Myocyte (in vitro differentiated cells): ENCODE measurements around the gene CD96. TPM values are rescaled to one million over a fixed set of nuclear protein-coding genes. Genes with fewer than 3 reads are reported as not detected.
"Not testable (repeated sequence)": the region's sequence is repeated elsewhere in the genome, so short reads cannot be mapped to it uniquely, and the experiment has no call there.

Experiments
- DNase-seq: peaks from one replicate; pipeline ENCODE4 v3.0.0-alpha.2; 2012; ENCODE audit warnings: low read depth
- polyA plus RNA-seq: library from polyadenylated mRNA; unstranded; fragments of >200 nt; gene quantifications from one replicate; pipeline ENCODE4 v1.2.1, GENCODE V29; 2012; ENCODE audit warnings: missing spikeins
- total RNA-seq: library from RNA; depleted of rRNA; stranded (reverse); fragments of >200 nt; gene quantifications from 2 replicates; pipeline ENCODE4 v1.2.3, GENCODE V29; 2014

The CD96 gene
- total RNA-seq = 0.08 TPM in 1 of 2 replicates, not detected in the other
- 0.14 TPM for polyA plus RNA-seq

- no peak for DNase-seq
Observed at GRCh38 chr3:111541911-111542483, at the start of gene CD96. Gene CD96 (plus strand): TSS chr3:111542197. CDS start chr3:111542249, 52 bp downstream.

DNA sequence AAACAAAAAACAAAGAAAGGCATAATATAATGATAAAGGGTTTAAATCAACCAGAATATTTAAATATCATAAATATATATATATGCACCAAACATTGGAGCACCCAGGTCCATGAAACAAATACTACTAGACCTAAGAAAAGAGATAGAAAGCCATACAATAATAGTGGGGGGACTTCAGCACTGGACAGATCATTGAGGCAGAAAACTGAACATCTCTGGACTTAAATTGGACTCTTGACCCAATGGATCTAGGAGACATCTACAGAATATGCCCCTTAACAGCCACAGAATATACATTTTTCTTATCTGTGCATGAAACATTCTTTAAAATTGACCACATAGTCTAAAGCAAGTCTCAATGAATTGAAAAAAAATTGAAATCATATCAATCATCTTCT is 48.7 kb upstream of the CD96 start:
- no peak for DNase-seq

DNA sequence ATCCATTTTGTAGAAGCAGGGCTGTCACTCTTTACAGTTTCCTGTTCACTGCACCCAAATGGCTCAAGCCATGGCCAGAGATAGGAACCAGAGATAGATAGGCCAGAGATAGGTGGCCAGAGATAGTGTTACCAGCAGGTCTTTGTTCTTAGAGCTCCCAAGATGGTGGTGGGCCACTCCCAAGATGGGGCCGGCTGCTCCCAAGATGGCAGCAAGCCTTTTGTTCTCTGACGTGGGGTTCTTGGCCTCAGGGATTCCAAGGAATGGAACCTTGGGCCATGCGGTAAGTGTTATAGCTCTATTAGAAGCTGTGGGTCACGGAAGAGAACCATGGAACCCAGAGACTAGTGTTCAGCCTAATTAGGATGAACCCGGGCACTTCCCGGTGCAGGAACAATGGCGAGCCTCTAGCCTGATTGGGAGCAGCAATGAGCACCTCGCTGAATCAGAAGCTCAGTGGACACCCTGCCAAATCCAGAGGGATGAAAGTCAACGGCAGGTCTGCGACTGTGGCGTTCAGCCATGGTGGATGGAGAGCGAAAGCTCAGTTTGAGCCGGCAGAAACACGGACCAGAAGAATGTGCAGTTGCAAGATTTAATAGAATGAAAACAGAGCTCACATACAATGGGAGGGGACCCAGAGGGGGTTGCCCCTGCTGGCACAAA is 45.0 kb upstream of the CD96 start:
- DNase-seq = no peak

DNA sequence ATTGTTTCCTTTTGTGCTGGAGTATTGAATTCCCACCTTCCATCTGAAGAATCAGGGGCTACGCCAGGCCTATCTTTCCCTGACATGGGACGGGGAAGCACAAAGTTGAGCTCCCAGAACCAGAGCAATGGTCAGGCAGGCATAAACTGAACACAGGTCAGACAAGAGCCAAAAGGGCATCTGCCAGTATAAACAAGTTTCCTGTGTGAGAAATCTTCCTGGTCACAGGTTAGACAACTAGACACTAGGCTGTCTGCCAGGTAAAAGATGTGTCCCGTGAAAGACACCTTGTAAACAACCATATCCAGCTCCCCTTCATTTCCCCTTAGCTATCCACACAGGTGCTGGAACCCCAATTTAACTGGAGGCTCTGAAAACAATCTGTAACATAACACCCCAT is 44.0 kb upstream of the CD96 start:
- no peak for DNase-seq

DNA sequence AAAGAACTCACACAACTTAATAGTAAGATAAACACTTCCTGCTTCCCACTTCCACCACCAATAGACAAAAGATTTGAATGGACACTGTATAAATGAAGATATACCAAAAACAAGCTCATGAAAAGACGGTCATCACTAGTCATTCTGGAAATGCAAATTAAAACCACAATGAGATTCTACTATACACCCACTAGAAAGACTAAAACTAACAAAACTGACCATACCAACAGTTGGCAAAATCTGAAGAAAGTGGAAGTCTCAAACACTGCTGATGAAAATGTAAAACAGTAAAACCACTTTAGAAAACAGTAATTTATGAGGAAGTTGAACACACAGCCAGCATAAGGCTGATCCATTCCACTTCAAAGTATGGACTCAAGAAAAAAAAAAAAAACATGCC is 35.6 kb upstream of the CD96 start:
- no peak for DNase-seq

DNA sequence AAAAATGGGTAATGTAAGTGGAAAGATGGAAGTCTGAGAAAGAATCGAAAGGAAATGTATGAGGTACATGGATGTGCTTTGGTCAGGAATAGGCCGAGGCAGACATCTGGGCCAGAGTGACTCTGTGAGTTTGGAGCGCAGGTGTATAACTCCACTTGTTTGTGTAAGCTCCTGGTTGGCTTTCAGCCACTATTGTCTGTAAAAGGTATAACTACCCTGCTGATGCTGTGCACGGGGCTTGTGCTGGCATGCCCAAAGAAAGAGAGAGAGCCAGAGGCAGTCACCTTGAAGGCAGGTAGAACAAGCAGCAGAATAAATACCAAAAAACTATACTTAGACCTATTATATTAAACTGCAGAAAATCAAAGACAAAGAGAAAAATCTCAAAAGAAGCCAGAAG is 32.7 kb upstream of the CD96 start:
- DNase-seq = no peak

DNA sequence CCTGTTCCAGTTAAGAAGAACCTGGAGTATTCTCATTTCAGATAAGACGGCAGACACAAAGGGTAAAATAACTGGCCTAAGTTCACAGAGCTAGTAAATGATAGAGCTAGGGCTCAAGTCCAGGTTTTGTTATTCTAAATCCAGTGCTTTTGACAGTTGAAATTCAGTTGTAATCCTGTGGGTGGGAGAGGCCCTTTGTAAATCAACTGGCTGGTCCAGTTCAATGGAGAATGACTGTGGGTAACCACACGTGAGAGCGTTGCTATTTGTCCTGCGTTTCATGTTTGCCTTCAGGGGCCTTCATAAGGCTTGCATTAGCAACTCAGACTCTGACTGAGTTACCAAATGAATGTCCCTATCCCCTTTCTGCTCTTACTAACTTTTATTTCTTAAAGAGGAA is 24.2 kb upstream of the CD96 start:
- peak; percentile 33 for DNase-seq

DNA sequence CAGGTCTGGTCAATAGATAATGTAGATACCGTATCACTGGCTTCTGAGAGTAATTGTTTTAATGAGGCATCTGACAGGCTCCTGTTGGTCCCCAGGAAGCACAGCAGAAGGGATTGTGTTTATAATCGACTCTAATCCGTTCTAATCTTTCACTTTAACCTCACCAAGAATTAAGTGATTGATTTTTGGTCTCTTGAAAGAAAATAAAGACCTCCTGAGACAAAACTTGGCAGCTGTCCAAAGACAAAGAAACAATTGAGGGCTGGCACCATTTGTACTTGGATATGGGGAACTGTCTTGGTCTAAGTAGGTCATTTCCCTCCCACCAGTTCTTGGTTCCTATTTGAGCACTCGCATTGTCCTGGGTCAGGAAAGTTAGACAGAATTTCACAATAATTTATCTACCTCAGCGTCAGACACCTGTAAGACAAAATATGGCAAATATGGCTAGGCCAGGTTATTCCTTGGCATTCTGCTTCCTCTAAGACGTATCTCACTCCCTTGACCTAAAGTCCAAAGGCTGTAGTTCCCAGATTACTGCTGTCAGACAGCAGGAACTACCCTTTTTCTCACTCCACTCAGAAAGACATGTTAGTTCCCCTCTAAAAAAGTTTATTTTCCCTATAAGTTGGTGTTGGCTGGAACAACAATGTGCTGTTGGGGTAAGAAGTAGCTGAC is 22.7 kb upstream of the CD96 start:
- no peak for DNase-seq

DNA sequence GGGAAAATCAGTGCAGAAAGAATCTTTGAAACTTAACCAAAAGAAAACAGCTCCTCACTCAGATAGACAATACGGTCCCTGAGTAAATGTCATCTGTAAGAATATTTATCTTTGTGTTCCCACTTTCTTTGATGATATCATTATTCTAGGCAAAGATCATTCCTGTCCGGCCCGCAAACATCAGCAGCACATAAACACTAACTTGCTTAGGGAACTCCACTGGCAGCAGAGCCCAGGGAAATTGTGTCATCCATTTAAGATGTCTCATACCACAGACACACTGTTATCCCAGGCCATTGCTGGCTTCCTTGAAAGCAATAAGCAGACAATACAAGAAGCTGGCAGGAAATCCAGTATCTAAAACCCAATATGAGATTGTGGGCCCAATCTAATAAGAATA is 20.1 kb upstream of the CD96 start:
- no peak for DNase-seq

DNA sequence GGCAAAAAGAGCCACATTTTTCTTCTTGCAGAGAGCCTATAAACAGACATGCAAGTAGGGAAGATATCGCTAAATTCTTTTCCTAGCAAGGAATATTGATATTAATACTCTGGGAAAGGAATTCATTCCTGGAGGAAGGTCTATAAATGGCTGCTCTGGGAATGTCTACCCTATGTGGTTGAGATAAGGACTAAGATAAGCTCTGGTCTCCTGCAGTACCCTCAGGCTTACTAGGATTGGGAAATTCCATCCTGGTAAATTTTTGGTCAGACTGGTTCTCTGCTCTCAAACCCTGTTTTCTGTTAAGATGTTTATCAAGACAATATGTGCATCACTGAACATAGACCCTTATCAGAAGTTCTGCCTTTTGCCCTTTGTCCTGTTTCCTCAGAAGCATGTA is 17.5 kb upstream of the CD96 start:
- not testable (repeated sequence) for DNase-seq

DNA sequence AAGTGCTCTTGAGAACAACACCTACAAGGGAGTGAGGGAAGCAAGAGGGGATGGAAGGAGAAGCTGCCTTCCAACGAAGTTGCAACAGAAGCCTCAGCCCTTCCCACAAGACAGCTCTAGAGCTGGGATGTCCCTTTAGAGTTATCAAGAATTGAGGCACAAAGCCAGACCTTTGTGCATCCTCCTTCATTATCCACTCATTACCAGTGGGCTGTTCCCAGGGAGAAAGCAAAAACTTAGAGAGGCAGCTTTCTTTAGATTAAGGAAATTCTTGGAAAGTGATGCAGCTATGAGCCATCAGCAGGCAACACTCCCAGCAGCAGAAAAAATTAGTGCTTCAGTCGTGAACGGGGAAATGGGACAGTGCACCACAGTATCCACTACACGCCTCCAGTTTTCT is 10.6 kb upstream of the CD96 start:
- no peak for DNase-seq

DNA sequence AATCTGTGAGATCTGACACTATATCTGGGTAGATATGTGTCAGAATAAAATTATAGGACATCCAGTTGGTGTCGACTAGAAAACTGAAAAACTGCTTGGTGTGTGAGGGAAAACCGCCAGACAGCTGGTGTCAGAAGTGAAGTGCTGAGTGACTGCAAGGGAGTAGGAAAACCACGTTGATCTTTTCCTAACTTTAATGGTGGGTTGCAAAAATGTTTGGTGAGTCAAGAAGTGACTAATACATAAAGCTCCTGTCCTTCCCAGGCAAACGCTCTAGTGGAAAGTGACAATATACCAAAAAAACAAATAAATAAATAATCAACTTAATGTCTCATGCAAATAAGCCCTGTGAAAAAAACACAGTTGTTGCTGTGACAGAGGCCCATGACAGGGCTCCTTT is 7.3 kb upstream of the CD96 start:
- DNase-seq = peak; percentile 91

DNA sequence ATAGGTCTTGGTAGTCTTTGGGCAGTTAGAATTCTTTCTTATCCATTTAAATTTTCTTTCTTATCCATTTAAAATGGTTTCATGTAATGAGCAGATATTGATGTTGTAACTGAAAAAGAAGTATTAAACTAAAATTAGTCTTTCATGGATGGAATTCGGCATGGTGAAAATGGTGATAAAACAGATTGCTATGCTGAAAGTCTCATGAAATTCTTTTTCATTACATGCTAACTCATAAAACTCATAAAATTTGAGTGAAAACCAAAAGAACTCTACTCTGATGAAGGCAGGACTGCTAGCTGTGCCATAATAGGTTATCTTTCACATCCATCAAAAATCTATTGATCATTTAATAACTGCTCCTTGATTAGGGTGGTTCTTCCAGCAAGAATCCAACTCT is 3.9 kb upstream of the CD96 start:
- no peak for DNase-seq

GRCh38 chr3:111538681-111539083 is 3.3 kb upstream of the CD96 start:
- DNase-seq = no peak

GRCh38 chr3:111539351-111540331 is 2.4 kb upstream of the CD96 start:
- peak; percentile 70 for DNase-seq

DNA sequence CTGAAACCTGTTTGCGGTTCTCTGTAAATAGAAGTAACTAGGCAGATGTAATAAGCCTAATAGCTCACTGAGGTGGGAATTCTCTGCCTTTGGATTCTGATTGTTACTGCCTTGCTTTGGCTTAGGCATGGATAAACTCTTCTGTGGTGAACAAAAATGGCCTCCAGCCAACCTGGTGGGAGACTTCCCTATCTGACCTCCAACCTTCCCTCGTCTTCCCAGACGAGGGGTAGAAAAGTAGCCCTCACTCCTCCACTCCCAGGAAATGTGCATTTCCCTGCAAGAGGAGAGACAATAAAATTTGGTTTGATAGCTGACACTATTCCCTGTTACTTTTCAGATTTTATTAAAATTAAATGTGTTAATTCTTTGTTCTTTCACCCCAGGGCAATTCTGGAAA is 606 bp upstream of the CD96 start:
- DNase-seq = no peak

DNA sequence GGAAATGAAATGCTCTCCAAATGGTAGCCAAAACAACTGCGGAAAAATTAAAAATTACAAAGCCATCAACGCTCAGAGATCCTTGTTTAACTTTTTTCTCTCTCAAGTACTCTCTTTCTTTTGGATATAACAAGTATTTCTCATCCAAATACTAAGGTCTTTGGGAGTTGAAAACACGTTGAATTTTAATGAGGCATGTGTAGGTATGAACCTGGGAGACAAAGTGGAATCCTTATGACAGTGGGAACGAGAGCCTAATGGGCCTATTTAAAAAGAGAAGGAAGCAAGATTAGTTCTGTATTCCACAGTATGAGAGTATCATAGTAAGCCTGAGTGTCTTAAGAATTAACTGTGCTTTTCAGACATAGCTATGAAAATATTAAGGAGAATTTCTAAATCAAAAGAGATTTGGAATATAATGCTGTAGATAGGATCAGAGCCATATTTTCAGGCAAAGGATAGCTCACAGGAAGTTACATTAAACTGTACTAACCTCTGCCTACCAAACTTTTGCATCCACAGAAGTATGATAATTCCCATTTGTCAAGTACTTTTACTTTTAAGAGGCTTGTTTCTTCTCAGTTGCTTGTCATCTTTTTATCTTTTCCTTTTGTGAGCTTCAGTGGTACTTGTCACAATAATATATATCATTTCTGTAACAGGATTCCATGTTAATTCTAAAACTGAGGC is 759 bp downstream of the CD96 start:
- DNase-seq = no peak

GRCh38 chr3:111545349-111545748 is 3.4 kb downstream of the CD96 start:
- no peak for DNase-seq

DNA sequence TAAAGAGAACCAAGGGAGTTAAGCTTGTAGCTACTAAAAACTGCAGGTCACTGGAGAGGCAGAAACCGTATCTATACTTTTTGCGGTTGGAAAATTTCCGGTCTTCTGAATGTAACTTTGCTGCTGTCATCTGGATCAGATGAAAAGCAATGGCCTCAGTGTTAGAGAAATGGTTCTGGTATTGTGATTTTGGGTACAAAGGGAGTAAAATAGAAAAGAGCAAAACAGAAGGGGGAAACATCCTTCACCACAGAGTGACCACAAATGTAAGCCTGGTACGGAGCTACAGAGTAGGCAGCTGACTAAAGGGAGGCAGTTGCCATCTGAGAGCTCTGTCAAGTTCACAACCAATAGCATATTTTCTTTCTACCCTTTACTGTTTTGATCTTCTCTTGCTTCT is 5.6 kb downstream of the CD96 start:
- DNase-seq = no peak

DNA sequence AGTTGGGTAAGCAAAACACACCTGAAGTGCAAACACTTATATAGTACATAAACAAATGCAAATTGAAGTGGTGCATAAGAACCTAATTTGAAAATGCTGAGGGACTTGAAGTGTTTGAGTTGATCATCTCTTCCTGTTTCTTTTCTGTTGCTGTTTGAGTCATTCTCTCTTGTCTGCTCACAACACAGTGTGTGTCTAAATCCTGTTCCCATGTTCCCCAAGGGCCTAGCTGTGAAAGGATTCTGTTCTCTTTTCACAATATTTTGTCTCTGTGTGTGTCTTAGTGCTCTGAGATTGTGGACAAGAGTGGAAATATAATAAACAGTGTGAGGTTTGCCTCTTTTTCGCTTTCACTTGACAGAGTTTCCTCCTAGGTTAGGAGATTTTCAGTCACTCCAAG is 6.1 kb downstream of the CD96 start:
- no peak for DNase-seq

DNA sequence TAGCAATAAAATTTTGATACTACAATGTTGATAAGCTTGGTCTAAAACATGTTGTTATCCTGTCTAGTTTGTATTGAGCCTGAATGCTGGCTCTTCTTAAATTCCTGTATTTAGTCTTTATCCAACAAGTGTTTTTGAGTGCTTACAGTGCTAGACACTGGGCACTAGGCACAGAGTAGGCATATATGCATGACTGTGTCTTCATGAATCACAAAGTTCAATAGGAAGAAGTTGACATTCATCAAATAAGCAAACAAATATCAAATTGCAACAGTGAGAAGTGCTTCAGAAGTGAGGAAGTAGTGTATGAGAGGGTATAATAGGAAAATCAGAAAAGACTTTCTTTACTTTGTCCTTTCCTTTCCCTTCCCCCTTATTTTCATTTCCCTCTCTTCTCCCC is 6.8 kb downstream of the CD96 start:
- DNase-seq = no peak
